ENCODE data around the gene PCNX1.

The PCNX1 gene

GRCh38 chr14:70956511-70956910 lies 49.3 kb downstream of the PCNX1 start:
- Histone ChIP-seq H3K4me1 (ENCODE audit: control insufficient read depth, insufficient read depth, low read length) (no peaks in the 10 kb centered on the region), H3K9me3 (ENCODE audit: control insufficient read depth, low read length) (no peaks in the 10 kb centered on the region), H3K27me3 (ENCODE audit: control insufficient read depth, insufficient read depth, low read length, poor library complexity, severe bottlenecking) (no peaks in the 10 kb centered on the region)

GRCh38 chr14:70957710-70958109 lies 50.5 kb downstream of the PCNX1 start:
- H3K9me3 ChIP-seq (ENCODE audit: control insufficient read depth, low read length) = no peaks in the 10 kb centered on the region
- H3K36me3 ChIP-seq (ENCODE audit: control insufficient read depth, insufficient read depth, low read length) = no peaks in the 10 kb centered on the region
- no peak overlapping the region for H3K27ac ChIP-seq (ENCODE audit: insufficient read depth, low read depth, low read length, poor library complexity, severe bottlenecking)
- 96 to 98% methylated on average over 2 of the region's 2 CpGs for WGBS, 2 experiments
- no peaks in the 10 kb centered on the region for H3K4me1 ChIP-seq (ENCODE audit: control insufficient read depth, insufficient read depth, low read length)
- no peak overlapping the region for H3K4me3 ChIP-seq (ENCODE audit: insufficient read depth, low read depth, low read length)
- H3K27me3 ChIP-seq (ENCODE audit: control insufficient read depth, insufficient read depth, low read length, poor library complexity, severe bottlenecking) = no peaks in the 10 kb centered on the region

More at GRCh38 chr14:70956511-70956910, 49.3 kb downstream of the PCNX1 start:
- Histone ChIP-seq H3K36me3 (ENCODE audit: control insufficient read depth, insufficient read depth, low read length) (no peaks in the 10 kb centered on the region), H3K4me3 (ENCODE audit: insufficient read depth, low read depth, low read length) (no peak overlapping the region), H3K27ac (ENCODE audit: insufficient read depth, low read depth, low read length, poor library complexity, severe bottlenecking) (no peak overlapping the region)
- 91 to 95% methylated on average over 2 to 3 of the region's 3 CpGs for WGBS, 2 experiments

- H3K27me3 ChIP-seq (ENCODE audit: control insufficient read depth, insufficient read depth, low read length, poor library complexity, severe bottlenecking) = no peaks in the 10 kb centered on the region
- H3K27ac ChIP-seq (ENCODE audit: insufficient read depth, low read depth, low read length, poor library complexity, severe bottlenecking) = no peak overlapping the region
- H3K9me3 ChIP-seq (ENCODE audit: control insufficient read depth, low read length) = no peaks in the 10 kb centered on the region
- no peak overlapping the region for H3K4me3 ChIP-seq (ENCODE audit: insufficient read depth, low read depth, low read length)
- no peaks in the 10 kb centered on the region for H3K4me1 ChIP-seq (ENCODE audit: control insufficient read depth, insufficient read depth, low read length)
- no peaks in the 10 kb centered on the region for H3K36me3 ChIP-seq (ENCODE audit: control insufficient read depth, insufficient read depth, low read length)
- 80 to 84% methylated on average over 1 to 2 of the region's 2 CpGs for WGBS, 2 experiments
Measured at GRCh38 chr14:70962935-70963334, 55.7 kb downstream of the PCNX1 start.

- peaks cover 7% of the 10 kb centered on the region for H3K36me3 ChIP-seq (ENCODE audit: control insufficient read depth, insufficient read depth, low read length)
- no peaks in the 10 kb centered on the region for H3K27me3 ChIP-seq (ENCODE audit: control insufficient read depth, insufficient read depth, low read length, poor library complexity, severe bottlenecking)
- no peaks in the 10 kb centered on the region for H3K9me3 ChIP-seq (ENCODE audit: control insufficient read depth, low read length)
- 88 to 97% methylated on average over 2 of the region's 3 CpGs for WGBS, 2 experiments
- no peak overlapping the region for H3K4me3 ChIP-seq (ENCODE audit: insufficient read depth, low read depth, low read length)
- H3K27ac ChIP-seq (ENCODE audit: insufficient read depth, low read depth, low read length, poor library complexity, severe bottlenecking) = no peak overlapping the region
- no peaks in the 10 kb centered on the region for H3K4me1 ChIP-seq (ENCODE audit: control insufficient read depth, insufficient read depth, low read length)
Measured at GRCh38 chr14:70964492-70964891, 57.2 kb downstream of the PCNX1 start.

- 53 to 55% methylated on average over 2 of the region's 2 CpGs for WGBS, 2 experiments
Measured at GRCh38 chr14:70971560-70971959, 64.3 kb downstream of the PCNX1 start.

GRCh38 chr14:70972107-70972976 lies 65.1 kb downstream of the PCNX1 start:
- Histone ChIP-seq H3K4me3 (ENCODE audit: insufficient read depth, low read depth, low read length) (no peak overlapping the region), H3K4me1 (ENCODE audit: control insufficient read depth, insufficient read depth, low read length) (no peaks in the 10 kb centered on the region), H3K27me3 (ENCODE audit: control insufficient read depth, insufficient read depth, low read length, poor library complexity, severe bottlenecking) (no peaks in the 10 kb centered on the region), H3K9me3 (ENCODE audit: control insufficient read depth, low read length) (no peaks in the 10 kb centered on the region), H3K27ac (ENCODE audit: insufficient read depth, low read depth, low read length, poor library complexity, severe bottlenecking) (no peak overlapping the region), H3K36me3 (ENCODE audit: control insufficient read depth, insufficient read depth, low read length) (peaks cover 14% of the 10 kb centered on the region)
- WGBS, 2 experiments = 57 to 61% methylated on average over 5 to 6 of the region's 6 CpGs

More at GRCh38 chr14:70971560-70971959, 64.3 kb downstream of the PCNX1 start:
- no peak overlapping the region for H3K27ac ChIP-seq (ENCODE audit: insufficient read depth, low read depth, low read length, poor library complexity, severe bottlenecking)
- H3K9me3 ChIP-seq (ENCODE audit: control insufficient read depth, low read length) = no peaks in the 10 kb centered on the region
- H3K4me1 ChIP-seq (ENCODE audit: control insufficient read depth, insufficient read depth, low read length) = no peaks in the 10 kb centered on the region
- no peaks in the 10 kb centered on the region for H3K27me3 ChIP-seq (ENCODE audit: control insufficient read depth, insufficient read depth, low read length, poor library complexity, severe bottlenecking)
- H3K36me3 ChIP-seq (ENCODE audit: control insufficient read depth, insufficient read depth, low read length) = peaks cover 14% of the 10 kb centered on the region
- H3K4me3 ChIP-seq (ENCODE audit: insufficient read depth, low read depth, low read length) = no peak overlapping the region

GRCh38 chr14:70976591-70976990 lies 69.3 kb downstream of the PCNX1 start:
- Histone ChIP-seq H3K27ac (ENCODE audit: insufficient read depth, low read depth, low read length, poor library complexity, severe bottlenecking) (no peak overlapping the region), H3K36me3 (ENCODE audit: control insufficient read depth, insufficient read depth, low read length) (peaks cover 4% of the 10 kb centered on the region), H3K4me3 (ENCODE audit: insufficient read depth, low read depth, low read length) (no peak overlapping the region), H3K27me3 (ENCODE audit: control insufficient read depth, insufficient read depth, low read length, poor library complexity, severe bottlenecking) (no peaks in the 10 kb centered on the region), H3K9me3 (ENCODE audit: control insufficient read depth, low read length) (no peaks in the 10 kb centered on the region), H3K4me1 (ENCODE audit: control insufficient read depth, insufficient read depth, low read length) (no peaks in the 10 kb centered on the region)
- WGBS, 2 experiments = 81 to 94% methylated on average over 6 of the region's 6 CpGs

GRCh38 chr14:70981000-70981952 lies 74.0 kb downstream of the PCNX1 start:
- Histone ChIP-seq H3K36me3 (ENCODE audit: control insufficient read depth, insufficient read depth, low read length) (peaks cover 4% of the 10 kb centered on the region), H3K27ac (ENCODE audit: insufficient read depth, low read depth, low read length, poor library complexity, severe bottlenecking) (no peak overlapping the region), H3K9me3 (ENCODE audit: control insufficient read depth, low read length) (no peaks in the 10 kb centered on the region), H3K4me1 (ENCODE audit: control insufficient read depth, insufficient read depth, low read length) (no peaks in the 10 kb centered on the region), H3K27me3 (ENCODE audit: control insufficient read depth, insufficient read depth, low read length, poor library complexity, severe bottlenecking) (no peaks in the 10 kb centered on the region), H3K4me3 (ENCODE audit: insufficient read depth, low read depth, low read length) (no peak overlapping the region)
- WGBS, 2 experiments = 94 to 97% methylated on average over 5 to 6 of the region's 6 CpGs

GRCh38 chr14:70982200-70982599 lies 74.9 kb downstream of the PCNX1 start:
- Histone ChIP-seq H3K9me3 (ENCODE audit: control insufficient read depth, low read length) (no peaks in the 10 kb centered on the region), H3K27ac (ENCODE audit: insufficient read depth, low read depth, low read length, poor library complexity, severe bottlenecking) (no peak overlapping the region), H3K4me1 (ENCODE audit: control insufficient read depth, insufficient read depth, low read length) (no peaks in the 10 kb centered on the region), H3K4me3 (ENCODE audit: insufficient read depth, low read depth, low read length) (no peak overlapping the region), H3K27me3 (ENCODE audit: control insufficient read depth, insufficient read depth, low read length, poor library complexity, severe bottlenecking) (no peaks in the 10 kb centered on the region), H3K36me3 (ENCODE audit: control insufficient read depth, insufficient read depth, low read length) (peaks cover 4% of the 10 kb centered on the region)
- WGBS, 2 experiments = 100% methylated on average over 1 of the region's 1 CpG

GRCh38 chr14:70987041-70987440 lies 79.8 kb downstream of the PCNX1 start:
- WGBS, 2 experiments = 100% methylated on average over 1 of the region's 1 CpG; no CpG with 5 or more reads in 1 of the 2 experiments
- no peaks in the 10 kb centered on the region for H3K4me1 ChIP-seq (ENCODE audit: control insufficient read depth, insufficient read depth, low read length)
- no peak overlapping the region for H3K4me3 ChIP-seq (ENCODE audit: insufficient read depth, low read depth, low read length)
- H3K36me3 ChIP-seq (ENCODE audit: control insufficient read depth, insufficient read depth, low read length) = no peaks in the 10 kb centered on the region
- H3K27me3 ChIP-seq (ENCODE audit: control insufficient read depth, insufficient read depth, low read length, poor library complexity, severe bottlenecking) = no peaks in the 10 kb centered on the region
- H3K9me3 ChIP-seq (ENCODE audit: control insufficient read depth, low read length) = no peaks in the 10 kb centered on the region
- H3K27ac ChIP-seq (ENCODE audit: insufficient read depth, low read depth, low read length, poor library complexity, severe bottlenecking) = no peak overlapping the region
